Heart right ventricle (tissue), 16 donors: ENCODE measurements around the gene KCNN3. TPM values are rescaled to one million over a fixed set of nuclear protein-coding genes. Genes with fewer than 3 reads are reported as not detected.
"Not testable (repeated sequence)": the region's sequence is repeated elsewhere in the genome, so short reads cannot be mapped to it uniquely, and the experiment has no call there.

ENCODE experiments used
- ATAC-seq, 8 donors: fragments of 200-7000 bp; cut with Tn5 transposase; one replicate each; pipeline ENCODE4 v1.9.1; 2020; ENCODE audit warnings: mild to moderate bottlenecking in 8 of 8, moderate library complexity in 8 of 8, moderate number of reproducible peaks in 1 of 8
- DNase-seq, 2 donors: peaks; one replicate each; pipeline ENCODE4 v3.0.0-alpha.2; 2020
- H3K27ac ChIP-seq, 10 donors: fragments of 200-600 bp; sonication (generic) in 2 of 10; one replicate each; pipeline versions ENCODE4 v1.5.0 to v1.8.0; 2020 to 2022; ENCODE audit warnings: mild to moderate bottlenecking in 3 of 10
- H3K27me3 ChIP-seq, 7 donors: fragments of 200-600 bp; one replicate each; pipeline ENCODE4 v1.8.0; 2021 to 2022; ENCODE audit warnings: mild to moderate bottlenecking in 2 of 7
- H3K36me3 ChIP-seq, 9 donors: fragments of 200-600 bp; sonication (generic) in 1 of 9; one replicate each; pipeline versions ENCODE4 v1.5.0 to v1.8.0; 2020 to 2022; ENCODE audit warnings: mild to moderate bottlenecking in 2 of 9
- H3K4me1 ChIP-seq, 9 donors: fragments of 200-600 bp; sonication (generic) in 1 of 9; one replicate each; pipeline versions ENCODE4 v1.5.0 to v1.8.0; 2020 to 2022; ENCODE audit warnings: mild to moderate bottlenecking in 4 of 9
- H3K4me3 ChIP-seq, 10 donors: fragments of 200-600 bp; sonication (generic) in 2 of 10; one replicate each; pipeline versions ENCODE4 v1.5.0 to v1.8.0; 2020 to 2022; ENCODE audit warnings: mild to moderate bottlenecking in 7 of 10, moderate library complexity in 2 of 10
- H3K9me3 ChIP-seq, 11 donors: fragments of 200-600 bp in 10 of 11; sonication (generic) in 2 of 11; one replicate each; pipeline versions ENCODE4 v1.5.0 to v1.8.0; 2013 to 2022; ENCODE audit warnings: mild to moderate bottlenecking in 2 of 11, control low read depth in 1 of 11, moderate library complexity in 1 of 11
- WGBS, 2 donors: extraction: QIAGEN DNeasy Blood & Tissue Kit; methylation state at CpG; one replicate each; pipeline ENCODE4 v1.1.7; 2013; ENCODE audit warnings: inconsistent platforms in 1 of 2; 5-methylcytosine and 5-hydroxymethylcytosine counted together
- intact Hi-C, 10 donors: fragments of 100-400 bp; cut with DNase I; formaldehyde crosslinking; loops; one replicate each; pipeline versions ENCODE4 v1.11.1 to v1.14.2; 2022
- polyA plus RNA-seq, 2 donors: library from polyadenylated mRNA; stranded (reverse); fragments of 200-250 nt; gene quantifications; one replicate each; pipeline ENCODE4 v1.2.3, GENCODE V29; 2013
- total RNA-seq, 10 donors: library from RNA; stranded (reverse); fragmentation: NEBNext Ultra II Directional in 3 of 10; extraction: Animal tissue kit (Norgen Biotek cat#: 25700) in 3 of 10; gene quantifications; one replicate each; pipeline versions ENCODE4 v1.2.1 to v1.2.4, GENCODE V29; 2021 to 2023
- TF ChIP-seq, protein P1 (sequence below), 9 donors: fragments of 200-600 bp; sonication (generic) in 2 of 9; IDR thresholded peaks; one replicate each; pipeline versions ENCODE4 v1.5.0 to v1.8.0; 2021 to 2022; ENCODE audit warnings: antibody characterized with exemption in 9 of 9, mild to moderate bottlenecking in 5 of 9, moderate library complexity in 1 of 9
- donor health status: Arrhythmogenic right ventricular cardiomyopathy.
- donor health status: ischemic (EF 13 %, LVEDD 7.1; RV severe dilation, severe dysfunction).
- donor health status: healthy with polysubstance abuse.
- donor health status: DM: no; HTN: yes; CAD: no.
- donor health status: DM: no; HTN: no; CAD: no.
- donor health status: ischemic (EF 25% LVEDD 6.9; RV normal size, moderate dysfunction).
- donor health status: ischemic (EF 25% LVEDD 5.7; RV mildly dilated, moderate dysfunction).
- donor health status: healthy.
- donor health status: DM: yes; HTN: yes; CAD: no.
- donor health status: Ischemic cardiomyopathy.
- donor health status: ischemic (EF 35%, LVEDD 5.7; RV mildly dilated, moderate dysfunction).
- donor health status: nonischemic (EF 11% LVEDD 7.7; RV severe dilation, severe dysfunction).
- donor health status: DM: yes; HTN: yes; CAD: no.
- donor health status: PGD.
- donor health status: ischemic (EF 29% LVEDD 5.4; RV normal size, mild dysfunction).
- donor health status: nonischemic (EF 23%, LVEDD 6.1; RV moderate dilation, normal function).

The KCNN3 gene
- total and polyA plus RNA-seq, 12 donors: 0.17 to 5.9 (median 2.6) TPM

DNA sequence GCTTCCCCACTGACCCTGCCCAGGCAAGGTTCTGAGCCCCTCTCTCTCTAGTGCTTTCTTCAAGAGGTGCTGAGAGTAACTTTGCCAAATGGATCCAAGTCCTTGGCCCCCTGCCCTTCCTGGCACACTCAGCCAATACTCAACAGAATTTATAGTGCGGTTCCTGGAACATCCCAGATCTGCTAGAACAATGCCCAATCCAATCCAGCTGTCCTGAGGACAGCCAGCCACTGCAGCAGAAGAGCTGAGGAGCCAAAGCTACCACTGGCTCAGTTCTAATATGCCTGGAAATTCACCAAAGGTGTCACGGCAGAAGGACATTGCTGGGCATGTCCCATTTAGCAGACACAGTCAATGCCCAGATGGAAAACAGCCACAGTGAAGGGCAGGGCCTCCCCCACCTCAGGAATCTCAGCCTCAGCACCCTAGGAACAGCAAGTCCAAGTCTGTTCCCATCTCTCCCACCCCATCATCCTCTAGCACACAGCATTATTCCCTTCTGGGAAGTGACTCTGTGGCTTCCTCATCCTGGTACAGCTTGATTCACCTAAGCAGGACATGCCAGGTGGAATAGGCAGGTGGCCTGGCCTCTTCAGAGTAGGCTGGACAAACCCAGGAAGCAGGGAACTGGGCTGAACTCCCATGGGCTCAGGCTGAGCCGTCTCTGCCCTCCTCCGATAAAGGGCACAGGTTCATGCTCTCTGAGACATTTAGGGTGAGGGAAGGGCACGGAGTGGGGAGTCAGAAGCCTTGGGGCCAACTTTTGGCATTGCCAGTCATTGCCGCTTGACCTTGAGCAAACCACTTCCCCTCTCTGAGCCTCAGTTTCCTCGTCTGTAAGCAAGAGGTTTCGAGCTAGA lies 41.8 kb upstream of the KCNN3 start:
- intact Hi-C loops: loop anchor here in 1 of 10 donors (1.0 kb wide), 1 partner anchor 24 kb away; the partner anchor contains the start of gene PMVK
- Histone ChIP-seq H3K4me1 (peaks cover 0 to 21% (median 5%) of the 10 kb centered on the region in 9 donors), H3K27me3 (no peaks in the 10 kb centered on the region), H3K4me3 (no peak overlapping the region), H3K9me3 (peaks cover 0 to 11% (median 0%) of the 10 kb centered on the region in 11 donors), H3K36me3 (no peaks in the 10 kb centered on the region), H3K27ac (peak overlapping the region in 7 of 10 donors; percentile 21 to 58 (median 48))
- DNase-seq (no peak), ATAC-seq (peak; percentile 50 to 91 (median 82))
- TF ChIP-seq, protein P1, sequence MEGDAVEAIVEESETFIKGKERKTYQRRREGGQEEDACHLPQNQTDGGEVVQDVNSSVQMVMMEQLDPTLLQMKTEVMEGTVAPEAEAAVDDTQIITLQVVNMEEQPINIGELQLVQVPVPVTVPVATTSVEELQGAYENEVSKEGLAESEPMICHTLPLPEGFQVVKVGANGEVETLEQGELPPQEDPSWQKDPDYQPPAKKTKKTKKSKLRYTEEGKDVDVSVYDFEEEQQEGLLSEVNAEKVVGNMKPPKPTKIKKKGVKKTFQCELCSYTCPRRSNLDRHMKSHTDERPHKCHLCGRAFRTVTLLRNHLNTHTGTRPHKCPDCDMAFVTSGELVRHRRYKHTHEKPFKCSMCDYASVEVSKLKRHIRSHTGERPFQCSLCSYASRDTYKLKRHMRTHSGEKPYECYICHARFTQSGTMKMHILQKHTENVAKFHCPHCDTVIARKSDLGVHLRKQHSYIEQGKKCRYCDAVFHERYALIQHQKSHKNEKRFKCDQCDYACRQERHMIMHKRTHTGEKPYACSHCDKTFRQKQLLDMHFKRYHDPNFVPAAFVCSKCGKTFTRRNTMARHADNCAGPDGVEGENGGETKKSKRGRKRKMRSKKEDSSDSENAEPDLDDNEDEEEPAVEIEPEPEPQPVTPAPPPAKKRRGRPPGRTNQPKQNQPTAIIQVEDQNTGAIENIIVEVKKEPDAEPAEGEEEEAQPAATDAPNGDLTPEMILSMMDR (IDR thresholded peaks at IDR 0.05): no peak
- WGBS, 2 donors: 72 to 76% methylated on average over 8 of the region's 8 CpGs

DNA sequence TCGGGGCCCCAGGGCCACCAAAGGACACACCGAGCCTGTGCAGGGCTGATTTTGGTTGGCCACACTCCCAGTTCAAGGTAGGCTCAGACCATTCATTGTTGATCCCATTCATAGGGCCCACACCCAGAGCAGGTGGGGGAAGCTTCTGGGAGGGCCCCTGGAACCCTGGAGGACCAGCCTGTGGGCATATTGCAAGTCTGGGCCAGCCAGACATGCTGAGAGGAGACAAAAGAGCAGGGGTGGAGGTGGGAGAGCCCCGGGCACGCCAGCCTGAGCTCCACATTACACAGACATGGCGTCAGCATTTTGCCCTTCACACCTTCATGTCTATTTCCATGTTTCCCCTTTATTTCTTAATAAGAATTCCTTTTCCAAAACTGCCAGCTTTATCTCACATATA lies 40.8 kb upstream of the KCNN3 start:
- Histone ChIP-seq H3K36me3 (no peaks in the 10 kb centered on the region), H3K4me1 (peaks cover 0 to 21% (median 5%) of the 10 kb centered on the region in 9 donors), H3K4me3 (no peak overlapping the region), H3K27me3 (no peaks in the 10 kb centered on the region), H3K27ac (peak overlapping the region in 1 of 10 donors; percentile 54), H3K9me3 (peaks cover 0 to 11% (median 0%) of the 10 kb centered on the region in 11 donors)
- ATAC-seq (no peak), DNase-seq (no peak)
- TF ChIP-seq, protein P1 (IDR thresholded peaks at IDR 0.05): no peak
- 92 to 93% methylated on average over 5 of the region's 5 CpGs for WGBS, 2 donors
- intact Hi-C loops: no loop called here

- no peaks in the 10 kb centered on the region for H3K36me3 ChIP-seq
- DNase-seq (no peak), ATAC-seq (no peak)
- peaks cover 0 to 21% (median 5%) of the 10 kb centered on the region in 9 donors for H3K4me1 ChIP-seq
- H3K4me3 ChIP-seq: no peak overlapping the region
- no peaks in the 10 kb centered on the region for H3K27me3 ChIP-seq
- H3K27ac ChIP-seq: no peak overlapping the region
- H3K9me3 ChIP-seq: peaks cover 0 to 11% (median 0%) of the 10 kb centered on the region in 11 donors
- TF ChIP-seq, protein P1 (IDR thresholded peaks at IDR 0.05): no peak
- WGBS, 2 donors: 70 to 81% methylated on average over 5 of the region's 5 CpGs
- intact Hi-C loops: no loop called here
Observed at GRCh38 chr1:154908937-154909336, 38.9 kb upstream of the KCNN3 start.

DNA sequence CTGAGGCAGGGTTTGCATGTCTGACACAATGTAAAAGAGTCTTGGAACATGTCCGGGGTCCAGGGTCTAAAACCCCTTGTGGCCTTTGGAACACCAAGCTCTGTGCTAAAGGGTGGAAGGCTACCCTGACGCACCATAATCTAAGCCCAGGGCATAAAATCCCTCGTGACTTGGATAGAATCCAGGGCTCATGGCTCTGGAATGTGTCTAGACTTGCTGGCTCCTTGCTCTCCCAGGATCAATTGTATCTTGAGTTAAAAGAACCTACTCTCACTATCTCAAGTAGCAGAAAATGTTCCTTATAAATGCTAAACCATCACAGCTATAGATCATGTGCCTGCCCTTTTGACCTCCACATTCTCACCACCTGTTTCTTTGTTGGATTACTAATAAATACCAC lies 38.0 kb upstream of the KCNN3 start:
- H3K27ac ChIP-seq, ATAC-seq, intact Hi-C loops, H3K36me3 ChIP-seq, H3K27me3 ChIP-seq, H3K4me3 ChIP-seq, DNase-seq: not testable (repeated sequence)
- Histone ChIP-seq H3K9me3 (peaks cover 0 to 11% (median 0%) of the 10 kb centered on the region in 11 donors), H3K4me1 (peaks cover 0 to 16% (median 2%) of the 10 kb centered on the region in 9 donors)
- WGBS, 2 donors: 53 to 59% methylated on average over 3 of the region's 3 CpGs
